GM18867 (cell line): ENCODE data around the gene LRP5.

Source experiments
- ATAC-seq: cut with Tn5 transposase; IDR thresholded peaks from one replicate; pipeline ENCODE4 v1.9.1; 2021; ENCODE audit warnings: mild to moderate bottlenecking, moderate library complexity; ENCODE audit not compliant: unreplicated experiment

Gene LRP5

DNA sequence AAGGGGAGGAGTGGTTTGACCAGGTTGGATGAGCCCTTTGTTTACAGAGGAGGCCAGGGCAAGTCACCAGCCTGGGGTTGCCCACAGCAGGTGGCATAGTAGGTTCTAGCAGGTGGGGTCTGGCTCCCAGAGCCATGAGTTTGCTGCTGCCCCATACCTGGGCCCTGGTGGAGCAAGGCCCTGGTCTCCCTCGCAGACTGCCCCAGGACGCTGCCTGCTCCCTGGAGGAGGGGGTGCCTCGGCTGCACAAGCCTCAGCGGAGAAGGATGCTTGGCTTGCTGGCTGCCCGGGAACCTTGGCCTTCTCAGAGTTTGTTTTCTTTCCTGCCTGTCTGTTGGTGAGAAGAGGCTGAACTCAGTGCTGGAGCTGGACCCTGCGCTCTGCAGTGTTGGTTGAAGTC, 54.9 kb downstream of the LRP5 start:
- ATAC-seq, result no peak

DNA sequence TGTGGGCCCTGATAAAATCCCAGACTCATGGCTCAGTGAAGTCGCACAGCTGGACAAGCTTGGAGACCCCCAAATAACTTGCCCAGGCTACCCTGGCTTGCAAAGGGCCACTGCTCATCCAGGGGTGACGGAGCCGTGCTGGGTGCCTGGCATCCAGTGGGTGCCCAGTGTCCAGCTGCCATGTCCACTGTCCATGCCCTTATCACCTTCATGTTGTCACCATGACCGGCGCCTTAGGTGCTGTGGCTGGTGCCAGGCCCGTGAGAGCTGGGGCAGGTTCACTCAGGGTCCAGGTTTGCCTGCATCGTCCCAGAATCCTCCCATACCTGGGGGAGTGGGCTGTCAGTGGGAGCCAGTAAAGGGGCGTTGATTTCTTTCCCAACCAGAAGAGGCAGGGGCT, 57.4 kb downstream of the LRP5 start:
- ATAC-seq, result no peak

DNA sequence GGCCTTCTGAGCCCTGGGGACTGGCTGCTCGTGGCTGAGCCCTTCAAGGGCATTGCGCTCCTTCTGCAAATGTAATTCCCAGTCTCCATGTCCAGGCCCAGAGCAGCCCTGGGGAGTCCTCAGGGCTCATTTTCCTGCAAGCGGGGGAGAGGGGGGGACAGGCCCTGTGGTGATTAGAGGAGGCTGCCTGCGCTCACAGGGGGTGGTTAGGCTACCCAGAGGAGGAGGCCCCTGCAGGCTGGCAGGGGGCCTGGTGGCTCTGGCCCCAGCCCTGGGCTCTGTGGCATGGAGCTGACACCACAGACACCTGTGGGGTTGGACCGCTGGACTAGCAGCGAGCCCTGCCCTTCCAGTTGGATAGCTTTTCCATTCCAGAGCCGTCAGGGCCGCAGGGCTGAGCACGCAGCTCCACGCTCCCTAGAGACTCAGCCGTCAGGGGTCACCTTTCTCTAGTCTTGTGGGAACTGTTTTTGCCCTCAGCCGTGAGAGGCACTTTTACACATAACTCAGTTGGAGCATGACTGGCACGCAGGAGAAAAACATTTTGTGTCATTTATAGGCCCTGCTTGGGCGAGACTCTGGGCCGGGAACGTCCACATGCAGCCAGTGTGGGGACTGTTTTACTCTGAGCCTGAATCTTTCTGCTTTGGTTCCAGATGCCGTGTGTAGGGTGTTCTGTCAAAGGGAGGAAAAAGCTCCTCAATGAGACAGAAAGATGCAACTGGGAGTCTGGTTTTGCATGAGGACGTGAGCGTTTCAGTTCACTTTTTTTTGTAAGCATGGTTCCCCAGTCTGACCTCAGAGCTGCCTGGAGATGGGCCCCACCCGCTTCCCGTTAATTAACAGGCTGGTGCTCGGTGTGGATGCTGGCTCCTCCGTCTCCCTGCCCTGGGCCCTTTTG, 58.1 kb downstream of the LRP5 start:
- peak; percentile 64 for ATAC-seq

DNA sequence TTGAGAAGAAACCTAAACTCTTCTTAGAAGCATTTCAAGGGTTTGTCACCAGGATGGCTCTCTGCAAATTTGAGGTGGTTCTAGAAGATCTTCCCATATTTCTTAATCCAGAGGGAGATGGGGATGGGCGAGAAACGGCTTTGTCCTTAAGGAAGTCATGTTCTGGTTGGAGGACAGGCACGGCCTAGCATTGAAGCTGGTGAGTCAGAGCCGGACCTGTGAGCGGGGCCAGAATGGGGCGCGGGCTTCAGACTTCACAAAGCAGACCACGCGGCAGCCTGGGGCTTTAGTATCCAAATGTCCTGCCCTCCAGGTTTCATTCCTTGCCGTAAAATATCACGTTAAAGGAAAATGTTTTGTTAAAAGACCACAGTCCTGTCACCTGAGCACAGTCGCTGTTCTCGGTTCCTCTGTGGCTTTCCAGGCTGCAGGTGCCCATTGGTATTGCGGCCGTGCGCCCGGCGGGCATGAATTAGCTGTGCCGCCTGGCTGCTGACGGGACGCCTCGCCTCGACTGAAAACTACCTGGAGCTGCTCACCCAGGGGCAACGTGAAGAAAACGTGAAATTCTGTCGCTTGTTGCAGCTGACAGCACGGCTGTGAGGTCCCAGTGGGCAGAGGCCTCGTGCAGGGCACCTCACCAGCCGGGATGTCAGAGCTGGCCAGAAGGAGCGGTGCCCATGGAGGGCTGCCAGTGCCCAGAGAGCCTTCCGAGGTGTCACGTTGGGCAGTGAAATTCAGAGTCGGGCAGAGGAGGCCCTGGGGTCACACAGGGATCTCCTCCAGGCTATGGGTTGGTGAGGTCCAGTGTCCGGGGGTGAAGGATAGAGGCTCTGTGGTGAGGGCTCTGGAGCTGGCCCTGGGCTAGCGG, 59.0 kb downstream of the LRP5 start:
- ATAC-seq, result peak; percentile 53

DNA sequence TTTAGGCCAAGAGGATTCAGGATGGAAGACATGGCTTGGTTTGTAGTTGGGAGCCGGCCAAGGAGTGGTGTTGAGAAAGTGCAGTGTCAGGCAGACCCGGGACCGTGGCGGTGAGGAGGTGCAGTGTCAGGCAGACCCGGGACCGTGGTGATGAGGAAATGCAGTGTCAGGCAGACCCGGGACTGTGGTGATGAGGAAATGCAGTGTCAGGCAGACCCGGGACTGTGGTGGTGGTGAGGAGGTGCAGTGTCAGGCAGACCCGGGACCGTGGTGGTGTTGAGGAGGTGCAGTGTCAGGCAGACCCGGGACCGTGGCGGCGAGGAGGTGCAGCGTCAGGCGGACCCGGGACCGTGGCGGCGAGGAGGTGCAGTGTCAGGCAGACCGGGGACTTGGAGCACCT, 59.7 kb downstream of the LRP5 start:
- no peak for ATAC-seq

DNA sequence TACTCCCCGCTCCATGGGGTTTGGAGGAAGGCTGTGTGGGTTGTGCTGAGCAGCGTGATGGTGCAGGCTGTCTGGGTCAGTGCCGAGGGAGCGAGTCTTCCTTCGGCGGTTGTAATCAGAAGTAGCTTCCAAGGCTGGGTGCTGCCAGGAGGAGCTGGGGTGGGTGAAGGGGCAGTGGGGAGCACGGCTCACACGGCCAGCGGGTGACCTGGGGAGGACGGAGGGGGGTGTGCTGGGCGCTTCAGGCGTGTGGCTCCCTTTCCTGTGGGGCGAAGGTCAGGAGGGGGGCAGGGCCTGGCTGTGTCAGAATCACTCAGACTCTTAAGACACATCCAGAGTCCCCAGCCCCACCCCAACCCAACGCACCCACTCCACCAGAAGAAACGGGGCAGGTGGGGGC, 60.2 kb downstream of the LRP5 start:
- ATAC-seq, result no peak

DNA sequence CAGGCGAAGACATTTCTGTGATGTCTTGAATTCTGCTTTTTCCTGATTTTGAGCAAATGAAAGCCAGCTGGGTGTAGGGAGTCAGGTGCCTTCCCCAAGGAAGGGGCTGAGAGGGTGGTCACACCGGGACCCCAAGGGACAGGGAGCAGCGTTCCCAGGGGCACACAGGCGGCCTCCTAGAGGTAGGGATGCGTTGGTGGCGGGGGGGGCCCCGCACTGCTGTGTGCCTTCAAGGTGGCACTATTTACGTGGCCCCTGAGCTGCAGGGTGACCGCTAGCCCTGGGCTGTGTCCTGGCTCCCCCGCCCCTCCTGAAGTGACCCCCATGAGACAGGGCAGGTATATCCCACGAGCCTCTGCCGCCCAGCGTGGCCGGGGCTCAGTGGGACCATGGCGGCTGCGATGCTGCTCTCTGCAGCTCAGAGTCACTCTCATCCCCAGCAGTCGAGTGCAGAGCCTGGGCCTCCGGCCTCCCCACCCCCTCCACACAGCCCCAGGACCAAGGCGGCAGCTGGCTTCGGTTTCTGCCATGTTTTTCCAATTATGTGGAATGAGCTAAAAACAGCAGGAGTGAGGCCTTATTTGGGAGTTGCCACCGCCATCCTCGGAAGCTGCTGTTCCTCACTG, 60.9 kb downstream of the LRP5 start:
- no peak for ATAC-seq

DNA sequence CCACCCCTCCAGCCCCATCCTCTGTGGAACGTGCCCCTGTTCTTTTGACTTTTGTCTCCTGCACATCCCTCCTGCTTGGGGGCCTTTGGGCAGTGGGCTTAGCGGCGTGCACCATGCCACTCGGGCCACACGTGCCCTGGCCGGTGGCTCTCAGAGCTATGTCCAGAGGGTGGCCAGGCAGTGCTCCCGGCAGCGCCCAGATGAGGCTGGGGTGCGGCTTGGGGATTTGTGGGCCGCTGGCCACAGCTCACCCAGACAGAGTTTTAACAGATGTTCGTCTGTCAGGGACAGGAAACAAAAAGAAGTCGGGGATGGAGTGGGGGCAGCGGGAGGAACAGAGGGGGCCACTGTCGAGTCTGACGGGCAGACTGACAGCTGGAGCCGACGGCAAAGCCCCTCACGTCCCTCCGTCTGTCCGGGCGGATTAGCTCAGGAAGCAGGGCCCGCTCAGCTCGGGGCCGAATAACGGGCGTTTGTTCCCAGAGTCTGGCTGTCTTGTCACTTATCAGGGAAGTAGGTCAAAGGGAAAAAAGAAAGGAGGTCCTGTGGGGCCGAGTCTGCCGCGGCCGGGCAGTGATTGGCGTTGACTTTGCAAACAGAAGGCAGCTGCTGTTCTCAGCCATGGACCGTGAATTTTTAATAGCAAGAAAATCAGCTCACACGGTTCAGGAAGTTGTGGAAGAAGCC, 61.6 kb downstream of the LRP5 start:
- ATAC-seq, result no peak

DNA sequence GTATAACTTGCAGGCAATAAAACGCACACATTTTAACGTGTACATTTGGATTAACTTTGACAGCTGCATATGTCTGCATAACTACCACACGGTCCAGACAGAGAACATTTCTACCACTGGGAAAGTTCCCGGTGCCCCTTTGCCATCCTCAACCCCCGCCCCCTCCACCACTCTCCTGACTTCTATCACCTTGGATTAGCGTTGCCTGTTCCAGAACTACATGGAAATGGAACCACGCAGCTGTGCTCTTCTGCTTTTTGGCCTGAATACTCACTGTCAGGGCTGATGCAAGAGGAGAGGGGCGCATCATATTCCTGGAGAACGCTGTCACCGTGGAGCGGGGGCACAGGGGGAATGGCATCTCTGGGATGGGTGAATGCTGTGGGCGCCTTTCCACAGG, 62.1 kb downstream of the LRP5 start:
- no peak for ATAC-seq

DNA sequence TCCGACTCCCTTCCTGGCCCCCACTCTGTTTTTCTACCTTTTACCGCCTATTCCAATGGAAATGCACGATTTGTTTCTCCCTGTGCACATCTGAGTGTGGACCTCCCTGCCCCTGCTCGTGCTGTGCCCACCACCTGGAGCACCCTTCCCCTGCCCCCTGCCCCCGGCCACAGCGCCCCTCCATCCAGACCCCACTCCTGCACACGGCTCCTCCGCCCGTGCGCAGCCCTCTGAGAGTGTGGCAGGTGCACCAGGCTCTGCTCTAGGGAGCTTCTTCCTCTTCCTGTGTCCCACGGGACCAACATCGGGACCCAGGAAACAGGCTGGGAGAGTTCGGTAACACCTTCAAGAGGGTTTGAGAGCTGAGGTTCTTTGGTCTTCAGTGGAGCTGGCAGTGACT, 62.9 kb downstream of the LRP5 start:
- no peak for ATAC-seq

DNA sequence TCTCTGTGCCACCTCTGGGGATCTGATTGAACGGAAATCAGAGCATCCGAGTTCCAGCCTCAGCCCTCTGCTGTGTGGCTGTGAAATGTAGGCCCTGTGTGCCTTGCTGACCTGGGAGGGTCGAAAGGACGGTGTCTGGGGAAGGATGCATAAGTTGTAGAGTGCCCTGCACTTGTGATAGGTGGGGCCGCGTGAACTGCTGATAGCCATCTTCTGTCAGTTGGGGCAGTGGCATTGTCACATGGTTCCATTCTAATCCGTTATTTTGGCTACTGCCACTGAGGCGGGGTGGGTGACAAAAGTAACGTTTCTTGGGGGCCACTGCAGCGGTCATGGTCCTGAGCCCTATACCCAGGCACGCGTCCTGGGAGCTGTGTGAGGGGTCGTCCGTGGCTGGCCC, 63.4 kb downstream of the LRP5 start:
- ATAC-seq, result no peak

DNA sequence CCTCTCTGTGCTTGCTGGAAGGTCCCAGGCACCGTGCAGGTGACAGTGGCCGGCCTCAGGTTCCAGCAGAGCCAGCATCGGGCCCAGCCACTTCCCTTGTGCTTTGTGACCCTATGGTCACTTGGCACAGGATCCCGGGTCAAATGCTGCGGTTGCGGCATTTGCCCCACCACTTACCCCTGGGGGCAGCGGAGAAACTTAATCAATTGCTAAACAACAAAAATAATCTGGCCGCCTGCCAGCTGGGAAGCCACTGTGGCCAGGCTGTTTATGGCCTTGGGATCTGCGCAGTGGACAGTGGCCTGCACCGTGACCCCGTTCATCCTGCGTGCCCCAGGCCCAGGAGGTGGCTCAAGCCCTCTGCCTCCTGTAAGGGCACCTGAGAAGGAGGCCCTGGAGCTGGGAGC, 65.0 kb downstream of the LRP5 start:
- no peak for ATAC-seq

DNA sequence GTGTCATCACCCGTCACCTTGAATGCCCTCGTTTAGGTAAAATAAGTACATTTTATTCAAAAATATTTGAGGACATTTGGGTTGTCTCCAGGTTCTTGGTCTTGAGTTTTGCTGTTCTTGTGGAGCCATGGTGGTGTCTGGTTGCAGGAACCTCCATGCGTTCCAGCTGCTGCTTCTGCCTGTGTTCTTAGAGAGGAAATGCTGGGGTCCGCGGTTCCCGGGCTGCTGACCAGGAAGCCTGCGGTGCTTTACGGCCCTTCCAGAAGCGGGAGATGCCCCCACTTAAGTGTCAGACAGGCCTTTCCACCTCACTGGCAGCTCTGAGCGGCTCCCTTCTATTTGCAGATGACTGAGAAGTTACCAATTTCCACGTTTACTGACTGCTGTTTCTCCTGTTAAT, 66.8 kb downstream of the LRP5 start:
- ATAC-seq, result no peak

DNA sequence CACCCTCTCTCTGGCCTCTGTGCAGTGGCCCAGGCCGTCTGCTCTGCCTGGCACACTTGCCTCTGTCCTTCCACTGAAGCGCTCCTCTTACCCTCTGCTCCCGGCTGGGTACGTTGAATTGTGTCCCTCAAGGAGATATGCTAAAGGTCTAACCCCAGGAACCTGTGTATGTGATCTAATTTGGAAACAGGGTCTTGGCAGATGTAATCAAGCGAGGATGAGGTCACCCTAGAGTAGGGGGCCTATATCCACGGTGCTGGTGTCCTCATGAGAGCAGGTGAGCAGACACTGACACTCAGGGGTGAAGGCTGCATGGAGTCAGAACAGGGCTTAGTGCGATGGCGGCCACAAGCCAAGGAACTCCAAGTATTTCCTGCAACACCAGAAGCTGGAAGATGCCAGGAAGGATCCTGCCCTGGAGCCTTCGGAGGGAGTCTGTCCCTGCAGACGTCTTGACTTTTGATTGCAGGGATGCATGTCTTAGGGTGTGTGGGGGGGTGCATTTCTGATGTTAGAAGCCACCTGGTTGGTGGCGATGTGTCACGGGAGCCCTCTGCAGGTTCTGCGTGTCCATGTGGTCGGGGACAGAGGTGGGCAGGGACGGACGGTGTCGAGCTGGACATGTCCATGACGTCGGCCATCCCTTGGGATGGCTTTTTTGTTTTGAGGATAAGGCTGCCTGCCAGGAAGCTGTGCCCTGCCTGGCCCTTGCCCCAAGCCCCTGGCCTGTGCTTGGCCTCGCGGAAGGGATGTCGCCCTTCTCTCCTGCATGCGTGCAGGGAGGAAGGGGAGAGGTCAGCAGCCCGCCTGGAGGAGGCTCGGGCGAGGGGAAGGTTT, 68.6 kb downstream of the LRP5 start:
- ATAC-seq, result no peak

DNA sequence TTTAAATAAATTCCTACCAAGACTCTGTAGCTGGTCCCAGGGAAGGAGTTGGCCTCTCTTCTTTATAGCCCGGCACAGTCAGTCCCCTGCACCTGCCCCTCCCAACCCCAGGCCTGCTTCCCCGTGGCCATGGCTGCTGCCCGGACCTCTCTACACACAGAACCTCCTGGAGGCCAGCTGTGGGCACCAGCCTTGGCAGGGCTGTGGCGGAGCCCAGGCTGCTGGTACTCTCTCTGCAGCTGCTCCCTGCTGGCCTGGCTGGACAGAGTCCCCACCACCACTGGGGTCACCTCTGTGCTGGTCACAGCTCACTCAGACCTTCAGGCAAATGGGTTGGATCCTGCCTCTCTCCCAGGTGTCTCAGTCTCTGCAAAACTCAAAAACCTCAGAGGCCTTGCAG, 69.3 kb downstream of the LRP5 start:
- no peak for ATAC-seq

DNA sequence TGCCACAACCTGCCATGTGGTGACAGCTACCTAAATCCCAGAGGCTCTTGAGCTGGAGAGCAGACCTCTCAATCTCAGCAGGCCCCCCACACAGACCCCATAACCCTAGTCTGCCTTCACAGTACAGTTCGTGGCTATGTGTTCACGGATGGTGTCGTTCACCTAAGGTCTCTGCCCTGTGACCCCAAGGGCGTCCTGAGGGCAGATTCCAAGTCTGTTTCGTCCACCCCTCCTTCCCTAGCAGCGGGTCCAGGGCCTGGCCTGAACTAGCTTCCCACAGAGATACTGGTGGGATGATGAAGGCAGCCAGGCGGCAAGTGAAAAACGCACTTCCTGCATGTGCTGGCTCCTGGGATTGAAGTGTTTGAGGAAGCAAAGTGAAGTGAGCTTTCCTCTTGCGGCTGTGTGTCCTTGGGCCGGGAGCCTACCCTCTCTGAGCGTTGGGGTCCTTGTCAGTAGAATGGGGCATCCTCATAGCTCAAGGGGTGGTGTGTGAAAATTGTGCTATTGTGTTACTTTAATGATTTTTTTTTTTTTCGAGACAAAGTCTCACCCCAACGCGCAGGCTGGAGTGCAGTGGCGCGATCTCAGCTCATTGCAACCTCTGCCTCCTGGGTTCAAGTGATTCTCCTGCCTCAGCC, 70.1 kb downstream of the LRP5 start:
- ATAC-seq, result no peak

DNA sequence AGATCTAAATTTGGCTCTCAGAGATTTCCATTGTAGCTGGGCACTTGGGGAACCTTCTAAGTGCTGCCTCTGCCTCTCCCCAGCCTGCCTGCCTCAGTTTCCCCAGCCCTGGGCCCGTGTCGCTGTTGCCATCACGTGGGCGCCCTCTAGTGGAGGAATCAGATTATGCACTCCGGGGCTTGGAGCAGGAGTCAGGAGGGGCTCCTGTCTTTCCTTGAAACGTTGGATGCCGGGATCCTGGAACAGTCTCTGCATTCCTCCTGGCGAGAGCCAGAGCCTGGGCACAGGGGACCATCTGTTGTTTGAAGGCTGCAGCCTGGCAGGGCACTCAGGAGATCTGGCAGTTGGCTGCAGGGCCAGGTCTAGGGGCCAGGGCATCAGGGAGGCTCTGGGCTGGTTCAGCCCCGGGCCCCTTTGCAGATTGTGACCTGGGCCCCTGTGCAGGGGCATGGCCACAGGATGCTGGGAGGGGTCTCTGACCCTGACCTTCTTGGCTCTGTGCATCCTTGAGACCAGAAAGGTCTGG, 71.6 kb downstream of the LRP5 start:
- no peak for ATAC-seq

DNA sequence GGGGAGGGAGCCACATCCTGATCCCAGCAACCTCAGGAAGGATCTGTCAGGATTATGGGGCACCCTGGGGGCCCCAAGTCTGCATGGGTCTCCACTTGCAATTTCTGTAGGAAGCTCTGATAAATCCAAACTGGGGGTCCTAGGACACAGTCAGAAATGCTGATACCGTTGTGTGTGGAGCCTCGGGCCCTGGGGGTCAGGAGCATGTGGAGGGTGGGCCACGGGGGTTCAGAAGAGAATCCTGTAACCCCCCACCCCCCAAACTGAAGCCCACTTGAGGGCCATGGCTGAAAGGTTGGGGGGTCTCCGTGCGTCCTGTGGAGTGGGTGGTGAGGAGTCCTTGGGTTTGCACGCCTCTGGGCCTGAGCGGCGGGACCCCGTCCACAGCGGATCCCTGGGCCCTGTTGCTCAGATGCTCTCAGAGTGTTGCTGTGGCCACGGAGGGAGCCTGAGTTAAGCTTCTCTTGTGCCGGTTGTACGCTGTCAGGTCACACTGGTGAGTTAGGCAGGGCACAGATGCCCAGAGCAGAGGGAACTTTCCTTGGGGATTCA, 72.2 kb downstream of the LRP5 start:
- no peak for ATAC-seq

DNA sequence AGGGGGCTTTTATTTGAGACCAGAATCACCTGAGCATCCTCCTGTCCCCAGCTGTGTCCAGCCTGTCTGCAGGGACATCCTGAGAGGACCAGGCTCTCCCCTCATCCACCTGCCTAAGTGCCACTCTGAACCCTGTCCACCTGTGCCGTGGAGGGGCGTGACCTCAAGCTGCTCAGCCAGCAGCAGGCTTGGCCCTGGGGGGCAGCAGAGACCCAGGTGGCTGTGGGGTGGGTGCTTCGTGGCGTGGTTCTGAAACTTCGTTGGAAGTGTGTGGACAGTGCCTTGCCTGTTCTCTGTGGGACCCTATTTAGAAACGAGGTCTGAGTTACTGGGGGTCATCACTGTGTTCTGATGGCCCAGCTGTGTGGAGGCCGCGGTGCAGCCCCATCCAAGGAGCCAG, 72.7 kb downstream of the LRP5 start:
- no peak for ATAC-seq
